Stimulated activated CD4-positive, alpha-beta T cell treated with anti-CD3 and anti-CD28 coated beads, Interleukin-15, amount 100 ng/mL, for 1 hour (primary cell): Measurements from ENCODE around the gene ARHGAP22.

Experiments
- DNase-seq, 2 donors: peaks; one replicate each; pipeline ENCODE4 v3.0.0-alpha.2; 2020; ENCODE audit warnings: low read depth in 1 of 2, low spot score in 1 of 2

ARHGAP22 gene

GRCh38 chr10:48453451-48454301 lies 151.2 kb downstream of the ARHGAP22 start:
- no peak for DNase-seq

GRCh38 chr10:48452879-48453412 lies 151.9 kb downstream of the ARHGAP22 start:
- DNase-seq: no peak

- DNase-seq: no peak
Observed at GRCh38 chr10:48451969-48452878, 152.6 kb downstream of the ARHGAP22 start.

GRCh38 chr10:48450741-48451466 lies 154.0 kb downstream of the ARHGAP22 start:
- no peak for DNase-seq

GRCh38 chr10:48450233-48450740 lies 154.6 kb downstream of the ARHGAP22 start:
- DNase-seq: no peak

- DNase-seq: no peak
Observed at GRCh38 chr10:48449501-48450232, 155.2 kb downstream of the ARHGAP22 start.

GRCh38 chr10:48448796-48449195 lies 156.1 kb downstream of the ARHGAP22 start:
- DNase-seq: no peak

- no peak for DNase-seq
Observed at GRCh38 chr10:48447356-48448215, 157.3 kb downstream of the ARHGAP22 start.

GRCh38 chr10:48446785-48447184 lies 158.1 kb downstream of the ARHGAP22 start:
- DNase-seq: no peak

GRCh38 chr10:48445932-48446331 lies 158.9 kb downstream of the ARHGAP22 start:
- no peak for DNase-seq

- no peak for DNase-seq
Observed at GRCh38 chr10:48444861-48445841, 159.7 kb downstream of the ARHGAP22 start.

- DNase-seq: no peak
Observed at GRCh38 chr10:48444266-48444665, 160.6 kb downstream of the ARHGAP22 start.

GRCh38 chr10:48442809-48443177 lies 162.1 kb downstream of the ARHGAP22 start:
- DNase-seq: no peak

- DNase-seq: no peak
Observed at GRCh38 chr10:48442090-48442808, 162.6 kb downstream of the ARHGAP22 start.

GRCh38 chr10:48440771-48441170 lies 164.1 kb downstream of the ARHGAP22 start:
- no peak for DNase-seq

- no peak for DNase-seq
Observed at GRCh38 chr10:48439581-48440041, 165.3 kb downstream of the ARHGAP22 start.

- no peak for DNase-seq
Observed at GRCh38 chr10:48439031-48439430, 165.8 kb downstream of the ARHGAP22 start.
